GM12878 (cell line): ENCODE measurements around the gene LSM12. TPM values are rescaled to one million over a fixed set of nuclear protein-coding genes. Genes with fewer than 3 reads are reported as not detected.

Experiments used
- EP300 ChIP-seq, 2 experiments: fragments of 150-350 bp in 1 of 2; IDR thresholded peaks; 2 replicates each; pipeline ENCODE4 v1.6.1; 2011 to 2012; ENCODE audit warnings: low read depth in 2 of 2, low read length in 2 of 2, borderline replicate concordance in 1 of 2, improper control_type of control experiment in 1 of 2, inconsistent platforms in 1 of 2; ENCODE audit not compliant: control insufficient read depth in 1 of 2
- ESRRA ChIP-seq: IDR thresholded peaks from 2 replicates; pipeline ENCODE4 v1.6.1; 2012; ENCODE audit warnings: mild to moderate bottlenecking, low read length, improper control_type of control experiment
- PAX5 ChIP-seq: IDR thresholded peaks from 2 replicates; pipeline ENCODE4 v1.6.1; 2011; ENCODE audit warnings: low read depth, low read length, borderline replicate concordance
- RFX5 ChIP-seq: IDR thresholded peaks from 2 replicates; pipeline ENCODE4 v1.6.1; 2011; ENCODE audit warnings: low read depth, low read length, improper control_type of control experiment
- SRF ChIP-seq, 2 experiments: IDR thresholded peaks; 2 replicates each; pipeline ENCODE4 v1.6.1; 2011; ENCODE audit warnings: low read depth in 2 of 2, low read length in 2 of 2, mild to moderate bottlenecking in 1 of 2, moderate library complexity in 1 of 2
- SUPT20H ChIP-seq: IDR thresholded peaks from 2 replicates; pipeline ENCODE4 v1.6.1; 2011; ENCODE audit warnings: low read depth, mild to moderate bottlenecking, low read length, moderate library complexity, borderline replicate concordance; ENCODE audit not compliant: control insufficient read depth
- ZNF207 ChIP-seq: fragments of 450-650 bp; IDR thresholded peaks from 2 replicates; pipeline ENCODE4 v1.6.1; 2014; ENCODE audit warnings: antibody characterized with exemption, mild to moderate bottlenecking, borderline replicate concordance
- polyA plus RNA-seq, 11 experiments: library from polyadenylated mRNA; depleted of rRNA in 4 of 11; unstranded in 6 of 11; stranded (reverse) in 5 of 11; fragments of >200 nt; fragmentation: Nextera tagmentation in 4 of 11; fragmentation: Illumina TruSeq in 1 of 11; extraction: Ambion mirVana in 4 of 11; extraction: Trizol in 1 of 11; gene quantifications; 1 replicate in 1 of 11; 2 replicates in 10 of 11; pipeline versions ENCODE4 v1.2.1 to v1.2.3, GENCODE V29; 2011 to 2016; ENCODE audit warnings: inconsistent platforms in 2 of 11, missing spikeins in 2 of 11, low read depth in 1 of 11
- total RNA-seq, 4 experiments: library from RNA; depleted of rRNA in 3 of 4; stranded (reverse); fragments of >200 nt in 3 of 4; fragmentation: Illumina TruSeq in 1 of 4; extraction: Trizol in 1 of 4; gene quantifications; 2 replicates each; pipeline versions ENCODE4 v1.2.1 to v1.2.3, GENCODE V29; 2013 to 2021
- TF ChIP-seq, protein P1 (sequence below): fragments of 450-650 bp; IDR thresholded peaks from 2 replicates; pipeline ENCODE4 v1.6.1; 2016; ENCODE audit warnings: mild to moderate bottlenecking, moderate library complexity, borderline replicate concordance
- TF ChIP-seq, protein P2 (sequence below): IDR thresholded peaks from 2 replicates; pipeline ENCODE4 v1.6.1; 2012; ENCODE audit warnings: low read depth, low read length, improper control_type of control experiment
- TF ChIP-seq, protein P3 (sequence below): fragments of 450-650 bp; IDR thresholded peaks from 2 replicates; pipeline ENCODE4 v1.6.1; 2017; ENCODE audit warnings: low read depth, mild to moderate bottlenecking, moderate library complexity
- TF ChIP-seq, protein P4 (sequence below): fragments of 450-650 bp; IDR thresholded peaks from 2 replicates; pipeline ENCODE4 v1.6.1; 2016; ENCODE audit warnings: mild to moderate bottlenecking
- TF ChIP-seq, protein P5 (sequence below): fragments of 450-650 bp; IDR thresholded peaks from 2 replicates; pipeline ENCODE4 v1.6.1; 2018; ENCODE audit warnings: mild to moderate bottlenecking, low read depth, moderate library complexity; ENCODE audit not compliant: partially characterized antibody
- TF ChIP-seq, protein P6 (sequence below), 3 experiments: IDR thresholded peaks in 2 of 3; conservative IDR thresholded peaks in 1 of 3; 2 replicates each; pipeline ENCODE4 v1.5.1; 2011; ENCODE audit warnings: low read depth in 3 of 3, low read length in 3 of 3, mild to moderate bottlenecking in 3 of 3, control low read depth in 2 of 3, moderate library complexity in 2 of 3, inconsistent platforms in 1 of 3, mixed read lengths in 1 of 3; ENCODE audit not compliant: control insufficient read depth in 2 of 3, insufficient read depth in 1 of 3; ENCODE audit errors: extremely low read depth in 1 of 3

The LSM12 gene
- total and polyA plus RNA-seq, 10 of the 15 experiments (the other 5 are each of a cell fraction or from before 2014, with no cell fraction given) = 51.1 to 206 (median 70.8) TPM

DNA sequence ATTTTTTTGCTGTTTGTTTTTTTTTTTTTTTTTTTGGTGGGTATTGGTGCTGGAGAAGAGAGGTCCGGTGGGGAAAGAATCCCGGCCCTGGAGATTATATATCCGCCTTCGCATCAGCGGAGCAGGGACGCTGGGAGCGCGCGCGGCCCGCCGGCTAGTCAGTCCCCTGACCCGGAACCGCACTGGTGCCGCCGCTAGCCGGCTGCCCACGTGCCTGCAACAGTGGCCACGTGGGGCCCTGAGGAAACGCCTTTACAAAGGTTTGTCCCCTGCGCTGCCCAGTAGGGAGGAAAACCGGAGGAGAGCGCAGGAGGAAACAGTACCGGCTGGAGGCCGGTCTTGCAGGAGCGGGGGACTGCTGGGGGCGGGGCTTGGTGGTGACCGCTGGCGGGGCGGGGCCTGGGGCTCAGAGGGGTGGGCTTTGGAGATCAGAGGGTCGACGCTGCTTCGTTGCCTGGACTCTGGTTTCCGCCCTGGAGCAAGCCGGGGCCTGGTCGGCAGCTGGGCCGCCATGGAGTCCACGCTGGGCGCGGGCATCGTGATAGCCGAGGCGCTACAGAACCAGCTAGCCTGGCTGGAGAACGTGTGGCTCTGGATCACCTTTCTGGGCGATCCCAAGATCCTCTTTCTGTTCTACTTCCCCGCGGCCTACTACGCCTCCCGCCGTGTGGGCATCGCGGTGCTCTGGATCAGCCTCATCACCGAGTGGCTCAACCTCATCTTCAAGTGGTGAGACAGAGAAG lies 4.2 kb upstream of the LSM12 start, which contains the start of gene G6PC3 (continued):
- TF ChIP-seq, protein P1, sequence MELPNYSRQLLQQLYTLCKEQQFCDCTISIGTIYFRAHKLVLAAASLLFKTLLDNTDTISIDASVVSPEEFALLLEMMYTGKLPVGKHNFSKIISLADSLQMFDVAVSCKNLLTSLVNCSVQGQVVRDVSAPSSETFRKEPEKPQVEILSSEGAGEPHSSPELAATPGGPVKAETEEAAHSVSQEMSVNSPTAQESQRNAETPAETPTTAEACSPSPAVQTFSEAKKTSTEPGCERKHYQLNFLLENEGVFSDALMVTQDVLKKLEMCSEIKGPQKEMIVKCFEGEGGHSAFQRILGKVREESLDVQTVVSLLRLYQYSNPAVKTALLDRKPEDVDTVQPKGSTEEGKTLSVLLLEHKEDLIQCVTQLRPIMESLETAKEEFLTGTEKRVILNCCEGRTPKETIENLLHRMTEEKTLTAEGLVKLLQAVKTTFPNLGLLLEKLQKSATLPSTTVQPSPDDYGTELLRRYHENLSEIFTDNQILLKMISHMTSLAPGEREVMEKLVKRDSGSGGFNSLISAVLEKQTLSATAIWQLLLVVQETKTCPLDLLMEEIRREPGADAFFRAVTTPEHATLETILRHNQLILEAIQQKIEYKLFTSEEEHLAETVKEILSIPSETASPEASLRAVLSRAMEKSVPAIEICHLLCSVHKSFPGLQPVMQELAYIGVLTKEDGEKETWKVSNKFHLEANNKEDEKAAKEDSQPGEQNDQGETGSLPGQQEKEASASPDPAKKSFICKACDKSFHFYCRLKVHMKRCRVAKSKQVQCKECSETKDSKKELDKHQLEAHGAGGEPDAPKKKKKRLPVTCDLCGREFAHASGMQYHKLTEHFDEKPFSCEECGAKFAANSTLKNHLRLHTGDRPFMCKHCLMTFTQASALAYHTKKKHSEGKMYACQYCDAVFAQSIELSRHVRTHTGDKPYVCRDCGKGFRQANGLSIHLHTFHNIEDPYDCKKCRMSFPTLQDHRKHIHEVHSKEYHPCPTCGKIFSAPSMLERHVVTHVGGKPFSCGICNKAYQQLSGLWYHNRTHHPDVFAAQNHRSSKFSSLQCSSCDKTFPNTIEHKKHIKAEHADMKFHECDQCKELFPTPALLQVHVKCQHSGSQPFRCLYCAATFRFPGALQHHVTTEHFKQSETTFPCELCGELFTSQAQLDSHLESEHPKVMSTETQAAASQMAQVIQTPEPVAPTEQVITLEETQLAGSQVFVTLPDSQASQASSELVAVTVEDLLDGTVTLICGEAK = peak; percentile 81
- no peak for TF ChIP-seq RFX5
- no peak for TF ChIP-seq ZNF207
- TF ChIP-seq SUPT20H = no peak
- TF ChIP-seq, protein P2, sequence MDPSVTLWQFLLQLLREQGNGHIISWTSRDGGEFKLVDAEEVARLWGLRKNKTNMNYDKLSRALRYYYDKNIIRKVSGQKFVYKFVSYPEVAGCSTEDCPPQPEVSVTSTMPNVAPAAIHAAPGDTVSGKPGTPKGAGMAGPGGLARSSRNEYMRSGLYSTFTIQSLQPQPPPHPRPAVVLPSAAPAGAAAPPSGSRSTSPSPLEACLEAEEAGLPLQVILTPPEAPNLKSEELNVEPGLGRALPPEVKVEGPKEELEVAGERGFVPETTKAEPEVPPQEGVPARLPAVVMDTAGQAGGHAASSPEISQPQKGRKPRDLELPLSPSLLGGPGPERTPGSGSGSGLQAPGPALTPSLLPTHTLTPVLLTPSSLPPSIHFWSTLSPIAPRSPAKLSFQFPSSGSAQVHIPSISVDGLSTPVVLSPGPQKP = peak; percentile 44; the same call in 1 of the 2 replicates
- 0 out of 4 replicates have a peak, but pooled peaks of 1 of the 2 experiments have one; percentile 18 for TF ChIP-seq EP300 (IDR thresholded peaks at IDR 0.05; ENCODE audit: borderline replicate concordance in 1 of 2, control insufficient read depth in 1 of 2, low read depth in 2 of 2, low read length in 2 of 2)
- TF ChIP-seq PAX5 = peak; percentile 36; the same call in 1 of the 2 replicates
- TF ChIP-seq, protein P3, sequence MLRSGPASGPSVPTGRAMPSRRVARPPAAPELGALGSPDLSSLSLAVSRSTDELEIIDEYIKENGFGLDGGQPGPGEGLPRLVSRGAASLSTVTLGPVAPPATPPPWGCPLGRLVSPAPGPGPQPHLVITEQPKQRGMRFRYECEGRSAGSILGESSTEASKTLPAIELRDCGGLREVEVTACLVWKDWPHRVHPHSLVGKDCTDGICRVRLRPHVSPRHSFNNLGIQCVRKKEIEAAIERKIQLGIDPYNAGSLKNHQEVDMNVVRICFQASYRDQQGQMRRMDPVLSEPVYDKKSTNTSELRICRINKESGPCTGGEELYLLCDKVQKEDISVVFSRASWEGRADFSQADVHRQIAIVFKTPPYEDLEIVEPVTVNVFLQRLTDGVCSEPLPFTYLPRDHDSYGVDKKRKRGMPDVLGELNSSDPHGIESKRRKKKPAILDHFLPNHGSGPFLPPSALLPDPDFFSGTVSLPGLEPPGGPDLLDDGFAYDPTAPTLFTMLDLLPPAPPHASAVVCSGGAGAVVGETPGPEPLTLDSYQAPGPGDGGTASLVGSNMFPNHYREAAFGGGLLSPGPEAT = peak; percentile 75
- TF ChIP-seq, protein P4, sequence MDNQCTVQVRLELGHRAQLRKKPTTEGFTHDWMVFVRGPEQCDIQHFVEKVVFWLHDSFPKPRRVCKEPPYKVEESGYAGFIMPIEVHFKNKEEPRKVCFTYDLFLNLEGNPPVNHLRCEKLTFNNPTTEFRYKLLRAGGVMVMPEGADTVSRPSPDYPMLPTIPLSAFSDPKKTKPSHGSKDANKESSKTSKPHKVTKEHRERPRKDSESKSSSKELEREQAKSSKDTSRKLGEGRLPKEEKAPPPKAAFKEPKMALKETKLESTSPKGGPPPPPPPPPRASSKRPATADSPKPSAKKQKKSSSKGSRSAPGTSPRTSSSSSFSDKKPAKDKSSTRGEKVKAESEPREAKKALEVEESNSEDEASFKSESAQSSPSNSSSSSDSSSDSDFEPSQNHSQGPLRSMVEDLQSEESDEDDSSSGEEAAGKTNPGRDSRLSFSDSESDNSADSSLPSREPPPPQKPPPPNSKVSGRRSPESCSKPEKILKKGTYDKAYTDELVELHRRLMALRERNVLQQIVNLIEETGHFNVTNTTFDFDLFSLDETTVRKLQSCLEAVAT = no peak
- TF ChIP-seq, protein P5, sequence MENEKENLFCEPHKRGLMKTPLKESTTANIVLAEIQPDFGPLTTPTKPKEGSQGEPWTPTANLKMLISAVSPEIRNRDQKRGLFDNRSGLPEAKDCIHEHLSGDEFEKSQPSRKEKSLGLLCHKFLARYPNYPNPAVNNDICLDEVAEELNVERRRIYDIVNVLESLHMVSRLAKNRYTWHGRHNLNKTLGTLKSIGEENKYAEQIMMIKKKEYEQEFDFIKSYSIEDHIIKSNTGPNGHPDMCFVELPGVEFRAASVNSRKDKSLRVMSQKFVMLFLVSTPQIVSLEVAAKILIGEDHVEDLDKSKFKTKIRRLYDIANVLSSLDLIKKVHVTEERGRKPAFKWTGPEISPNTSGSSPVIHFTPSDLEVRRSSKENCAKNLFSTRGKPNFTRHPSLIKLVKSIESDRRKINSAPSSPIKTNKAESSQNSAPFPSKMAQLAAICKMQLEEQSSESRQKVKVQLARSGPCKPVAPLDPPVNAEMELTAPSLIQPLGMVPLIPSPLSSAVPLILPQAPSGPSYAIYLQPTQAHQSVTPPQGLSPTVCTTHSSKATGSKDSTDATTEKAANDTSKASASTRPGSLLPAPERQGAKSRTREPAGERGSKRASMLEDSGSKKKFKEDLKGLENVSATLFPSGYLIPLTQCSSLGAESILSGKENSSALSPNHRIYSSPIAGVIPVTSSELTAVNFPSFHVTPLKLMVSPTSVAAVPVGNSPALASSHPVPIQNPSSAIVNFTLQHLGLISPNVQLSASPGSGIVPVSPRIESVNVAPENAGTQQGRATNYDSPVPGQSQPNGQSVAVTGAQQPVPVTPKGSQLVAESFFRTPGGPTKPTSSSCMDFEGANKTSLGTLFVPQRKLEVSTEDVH = no peak
- TF ChIP-seq ESRRA = no peak
- TF ChIP-seq SRF (IDR thresholded peaks at IDR 0.05; ENCODE audit: low read depth in 2 of 2, low read length in 2 of 2) = 0 out of 4 replicates have a peak, but pooled peaks of 1 of the 2 experiments have one; percentile 52
- TF ChIP-seq, protein P6, sequence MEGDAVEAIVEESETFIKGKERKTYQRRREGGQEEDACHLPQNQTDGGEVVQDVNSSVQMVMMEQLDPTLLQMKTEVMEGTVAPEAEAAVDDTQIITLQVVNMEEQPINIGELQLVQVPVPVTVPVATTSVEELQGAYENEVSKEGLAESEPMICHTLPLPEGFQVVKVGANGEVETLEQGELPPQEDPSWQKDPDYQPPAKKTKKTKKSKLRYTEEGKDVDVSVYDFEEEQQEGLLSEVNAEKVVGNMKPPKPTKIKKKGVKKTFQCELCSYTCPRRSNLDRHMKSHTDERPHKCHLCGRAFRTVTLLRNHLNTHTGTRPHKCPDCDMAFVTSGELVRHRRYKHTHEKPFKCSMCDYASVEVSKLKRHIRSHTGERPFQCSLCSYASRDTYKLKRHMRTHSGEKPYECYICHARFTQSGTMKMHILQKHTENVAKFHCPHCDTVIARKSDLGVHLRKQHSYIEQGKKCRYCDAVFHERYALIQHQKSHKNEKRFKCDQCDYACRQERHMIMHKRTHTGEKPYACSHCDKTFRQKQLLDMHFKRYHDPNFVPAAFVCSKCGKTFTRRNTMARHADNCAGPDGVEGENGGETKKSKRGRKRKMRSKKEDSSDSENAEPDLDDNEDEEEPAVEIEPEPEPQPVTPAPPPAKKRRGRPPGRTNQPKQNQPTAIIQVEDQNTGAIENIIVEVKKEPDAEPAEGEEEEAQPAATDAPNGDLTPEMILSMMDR (IDR thresholded peaks at IDR 0.05 in 2 of 3, conservative IDR thresholded peaks at IDR 0.05 in 1 of 3; ENCODE audit: control insufficient read depth in 2 of 3, extremely low read depth in 1 of 3, insufficient read depth in 1 of 3, low read depth in 3 of 3, low read length in 3 of 3) = peak in 1 of 3 experiments; percentile 4; a peak in 1 of 6 replicates
